Tibial nerve (tissue), 4 donors: Measurements from ENCODE around the gene TMEM235.

Experiments
- CTCF ChIP-seq, 5 experiments: fragments of 200-600 bp in 3 of 5; fragments of 450-650 bp in 2 of 5; sonication (generic) in 3 of 5; IDR thresholded peaks; one replicate each; pipeline ENCODE4 v1.5.1; 2016 to 2019; ENCODE audit warnings: antibody characterized with exemption in 5 of 5, mild to moderate bottlenecking in 3 of 5, moderate library complexity in 2 of 5
- EP300 ChIP-seq, 2 donors: sonication (generic); formaldehyde crosslinking; IDR thresholded peaks; one replicate each; pipeline ENCODE4 v1.6.1; 2017; ENCODE audit warnings: antibody characterized with exemption in 2 of 2, mild to moderate bottlenecking in 1 of 2
- POLR2A ChIP-seq, 2 donors: fragments of 450-650 bp; IDR thresholded peaks; one replicate each; pipeline ENCODE4 v1.6.1; 2017; ENCODE audit warnings: antibody characterized with exemption in 2 of 2, mild to moderate bottlenecking in 2 of 2, moderate library complexity in 2 of 2

GRCh38 chr17:78197147-78197832, 34.1 kb upstream of the TMEM235 start:
- TF ChIP-seq CTCF (IDR thresholded peaks at IDR 0.05) (no peak), EP300 (IDR thresholded peaks at IDR 0.05) (no peak), POLR2A (IDR thresholded peaks at IDR 0.05) (no peak)
